ENCODE data around the gene LGALS9. TPM values are rescaled to one million over a fixed set of nuclear protein-coding genes. Genes with fewer than 3 reads are reported as not detected.
"Not testable (repeated sequence)": the region's sequence is repeated elsewhere in the genome, so short reads cannot be mapped to it uniquely, and the experiment has no call there.

The LGALS9 gene
- total RNA-seq, 1 experiment from 2014 or later, result 0.31 TPM

DNA sequence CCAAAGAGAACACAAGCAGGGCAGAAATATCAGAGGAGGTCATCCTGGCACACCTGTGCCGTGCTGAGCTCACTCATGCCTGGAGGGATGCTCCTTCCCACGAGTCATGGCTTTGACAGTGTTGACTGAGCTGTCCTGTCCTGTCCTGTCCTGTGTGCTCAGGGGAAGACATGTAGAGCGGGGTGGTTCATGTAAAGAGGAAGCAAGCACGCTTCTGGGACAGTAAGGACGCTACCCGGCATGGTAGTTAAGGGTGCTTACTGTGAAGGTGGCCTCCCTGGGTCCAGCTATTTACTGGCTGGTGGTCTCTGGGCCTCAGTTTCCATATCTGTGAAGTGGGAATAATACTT lies 398 bp downstream of the LGALS9 start:
- DNase-seq, result no peak
- no peaks in the 10 kb centered on the region for H3K27me3 ChIP-seq (ENCODE audit: control insufficient read depth, insufficient read depth, low read length)
- no peak overlapping the region for H3K4me3 ChIP-seq (ENCODE audit: insufficient read depth, low read depth, low read length)
- no peaks in the 10 kb centered on the region for H3K36me3 ChIP-seq (replicated peaks; ENCODE audit: control insufficient read depth, insufficient read depth, low read length)

DNA sequence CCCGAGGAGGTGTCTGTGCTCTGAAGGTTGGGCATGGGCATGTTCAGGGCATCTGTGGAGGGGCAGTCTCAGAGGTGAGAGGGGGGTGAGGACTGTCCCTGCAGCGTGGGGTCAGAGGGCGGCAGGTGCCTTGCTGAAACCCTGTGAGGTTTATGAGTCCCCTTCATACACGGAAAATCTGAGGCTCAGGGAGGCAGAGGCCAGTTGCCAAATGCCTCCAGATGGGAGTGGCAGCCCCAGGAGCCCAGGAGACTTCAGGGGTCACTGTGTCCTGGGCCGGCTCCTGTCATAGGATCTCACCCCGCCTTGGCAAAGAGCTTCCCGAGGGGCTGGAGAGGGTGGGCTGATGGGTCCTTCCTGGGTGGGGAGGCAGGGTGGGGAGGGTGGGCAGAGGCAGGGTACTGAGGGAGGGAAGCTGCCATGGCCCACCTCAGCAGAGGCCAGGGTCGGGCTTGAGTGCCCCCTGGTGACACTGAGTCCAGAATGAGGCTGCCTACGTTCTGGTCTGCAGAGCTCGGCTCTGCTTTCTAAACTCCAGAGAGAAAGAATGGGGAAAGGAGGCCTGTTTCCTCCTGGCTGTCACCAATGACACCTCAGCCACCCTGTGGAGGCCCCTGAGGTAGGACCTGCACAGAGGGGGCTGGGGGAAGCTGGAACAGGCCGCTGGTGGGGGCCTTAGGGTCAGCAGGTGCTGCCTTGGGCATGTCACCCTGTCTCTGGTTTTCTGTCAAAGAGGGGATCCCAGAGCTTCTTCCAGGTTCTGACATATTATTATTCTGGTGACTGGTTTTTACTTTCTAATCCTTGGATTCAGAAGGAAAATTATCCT lies 1.1 kb downstream of the LGALS9 start:
- Histone ChIP-seq H3K36me3 (replicated peaks; ENCODE audit: control insufficient read depth, insufficient read depth, low read length) (no peaks in the 10 kb centered on the region), H3K4me3 (ENCODE audit: insufficient read depth, low read depth, low read length) (no peak overlapping the region), H3K27me3 (ENCODE audit: control insufficient read depth, insufficient read depth, low read length) (no peaks in the 10 kb centered on the region)
- peak; percentile 66 for DNase-seq

DNA sequence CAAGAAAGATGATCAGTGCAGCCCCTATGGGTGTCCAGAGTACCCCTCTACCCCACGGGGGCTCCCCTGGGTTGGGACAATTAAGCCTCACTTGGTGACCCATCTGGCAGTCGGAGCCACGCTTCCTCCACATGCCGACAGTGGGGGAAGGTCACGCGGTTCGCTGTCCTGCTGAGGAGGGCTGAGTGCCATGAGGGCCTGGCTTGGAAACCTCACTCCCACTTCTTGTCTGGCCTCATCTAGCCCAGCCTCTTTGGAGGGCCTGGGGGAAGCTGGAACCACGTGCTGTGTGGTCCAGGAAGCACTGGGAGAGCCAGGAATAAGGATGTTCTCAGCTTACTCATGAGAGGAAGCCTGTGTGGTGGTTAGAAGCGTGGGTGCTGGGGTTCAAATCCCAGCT lies 1.8 kb downstream of the LGALS9 start:
- DNase-seq; H3K4me3 ChIP-seq (ENCODE audit: insufficient read depth, low read depth, low read length); H3K27me3 ChIP-seq (ENCODE audit: control insufficient read depth, insufficient read depth, low read length); H3K36me3 ChIP-seq (replicated peaks; ENCODE audit: control insufficient read depth, insufficient read depth, low read length): not testable (repeated sequence)

DNA sequence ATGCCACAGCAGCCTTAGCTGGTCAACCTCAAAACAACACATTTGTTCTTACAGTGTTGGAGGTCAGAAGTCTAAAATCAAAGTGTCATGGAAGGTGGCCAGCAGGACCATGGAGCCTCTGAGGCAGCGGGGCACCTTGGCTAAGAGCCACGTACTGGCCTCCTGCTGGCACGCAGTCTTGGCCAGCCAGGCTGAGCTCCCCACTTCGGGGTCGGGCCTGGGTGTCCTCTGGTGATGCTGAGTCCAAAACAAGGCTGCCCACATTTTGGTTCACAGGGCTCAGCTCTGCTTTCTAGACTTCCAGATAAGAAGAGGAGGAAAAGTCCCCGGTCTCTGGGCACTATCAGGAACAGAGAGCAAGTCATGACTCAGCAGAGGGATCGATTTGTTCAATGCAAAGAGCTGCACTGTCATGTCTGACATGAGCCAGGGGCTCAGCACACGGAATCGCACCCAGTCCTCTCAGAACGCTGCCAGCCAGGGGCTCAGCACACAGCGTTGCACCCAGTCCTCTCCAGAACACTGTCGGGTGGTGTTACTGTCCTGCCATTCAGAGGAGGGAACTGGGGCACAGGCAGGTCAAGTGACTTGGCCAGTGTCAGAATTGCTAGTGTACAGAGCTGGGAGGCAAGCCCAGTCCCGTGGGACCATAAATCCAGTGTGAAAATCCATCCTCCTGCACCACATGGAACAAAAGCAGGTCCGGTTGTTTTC lies 2.5 kb downstream of the LGALS9 start:
- H3K4me3 ChIP-seq (ENCODE audit: insufficient read depth, low read depth, low read length), result no peak overlapping the region
- H3K27me3 ChIP-seq (ENCODE audit: control insufficient read depth, insufficient read depth, low read length), result no peaks in the 10 kb centered on the region
- no peak for DNase-seq
- no peaks in the 10 kb centered on the region for H3K36me3 ChIP-seq (replicated peaks; ENCODE audit: control insufficient read depth, insufficient read depth, low read length)

DNA sequence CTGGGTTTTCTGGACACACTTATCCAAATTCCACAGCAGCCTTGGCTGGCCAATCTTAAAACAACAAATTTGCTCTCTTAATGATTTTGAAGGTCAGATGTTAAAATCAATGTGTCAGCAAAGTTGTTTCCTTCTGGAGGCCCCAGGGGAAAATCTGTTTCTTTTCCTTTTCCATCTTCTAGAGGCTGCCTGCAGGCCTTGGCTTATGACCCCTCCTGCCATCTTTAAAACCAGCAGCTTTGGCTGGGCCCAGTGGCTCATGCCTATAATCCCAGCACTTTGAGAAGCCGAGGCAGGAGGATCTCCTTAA lies 3.0 kb downstream of the LGALS9 start:
- H3K27me3 ChIP-seq (ENCODE audit: control insufficient read depth, insufficient read depth, low read length), result no peaks in the 10 kb centered on the region
- no peak for DNase-seq
- H3K4me3 ChIP-seq (ENCODE audit: insufficient read depth, low read depth, low read length), result no peak overlapping the region
- H3K36me3 ChIP-seq (replicated peaks; ENCODE audit: control insufficient read depth, insufficient read depth, low read length), result no peaks in the 10 kb centered on the region

DNA sequence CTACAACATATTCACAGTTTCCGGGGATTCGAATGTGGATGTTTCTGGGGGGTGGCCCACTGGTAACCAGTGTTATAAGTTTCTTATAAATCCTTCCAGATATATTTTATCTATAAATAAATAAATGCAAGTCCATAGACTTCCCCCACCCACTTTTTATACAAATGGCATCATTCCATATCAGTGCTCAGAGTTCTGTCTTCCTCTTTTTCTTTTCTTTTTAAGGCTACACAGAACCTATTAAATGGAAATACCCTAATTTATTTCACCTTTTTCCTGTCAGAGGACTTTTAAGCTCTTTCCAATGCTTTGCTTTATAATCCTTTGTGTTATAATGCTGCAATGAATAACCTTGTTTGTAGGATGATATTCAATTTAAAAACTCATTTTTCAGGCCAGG lies 3.8 kb downstream of the LGALS9 start:
- Histone ChIP-seq H3K4me3 (ENCODE audit: insufficient read depth, low read depth, low read length) (no peak overlapping the region), H3K27me3 (ENCODE audit: control insufficient read depth, insufficient read depth, low read length) (no peaks in the 10 kb centered on the region), H3K36me3 (replicated peaks; ENCODE audit: control insufficient read depth, insufficient read depth, low read length) (no peaks in the 10 kb centered on the region)
- no peak for DNase-seq

DNA sequence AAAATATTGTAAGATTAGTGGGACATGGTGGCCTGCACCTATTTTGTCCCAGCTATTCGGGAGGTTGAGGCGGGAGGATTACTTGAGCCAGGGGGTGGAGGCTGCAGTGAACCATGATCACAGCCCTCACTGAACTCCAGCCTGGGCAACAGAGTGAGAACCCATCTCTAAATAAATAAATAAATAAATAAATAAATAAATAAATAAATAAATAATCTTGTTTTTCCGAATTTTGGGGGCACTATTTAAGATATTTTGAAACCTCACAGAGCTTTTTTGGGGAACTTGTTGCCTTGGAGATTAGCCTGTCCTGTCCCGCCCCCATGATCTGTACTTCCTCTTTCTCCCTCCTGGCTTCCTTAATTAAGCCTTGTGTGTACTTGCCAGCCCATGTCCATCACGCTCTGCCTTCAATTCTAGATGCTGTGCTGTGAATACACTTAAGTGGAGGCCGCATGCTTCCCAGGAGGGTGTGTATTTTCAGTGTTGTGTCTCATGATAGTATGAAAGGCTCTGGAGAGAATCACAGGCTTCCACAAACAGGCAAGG lies 4.4 kb downstream of the LGALS9 start:
- Histone ChIP-seq H3K4me3 (ENCODE audit: insufficient read depth, low read depth, low read length) (no peak overlapping the region), H3K27me3 (ENCODE audit: control insufficient read depth, insufficient read depth, low read length) (no peaks in the 10 kb centered on the region), H3K36me3 (replicated peaks; ENCODE audit: control insufficient read depth, insufficient read depth, low read length) (no peaks in the 10 kb centered on the region)
- no peak for DNase-seq

DNA sequence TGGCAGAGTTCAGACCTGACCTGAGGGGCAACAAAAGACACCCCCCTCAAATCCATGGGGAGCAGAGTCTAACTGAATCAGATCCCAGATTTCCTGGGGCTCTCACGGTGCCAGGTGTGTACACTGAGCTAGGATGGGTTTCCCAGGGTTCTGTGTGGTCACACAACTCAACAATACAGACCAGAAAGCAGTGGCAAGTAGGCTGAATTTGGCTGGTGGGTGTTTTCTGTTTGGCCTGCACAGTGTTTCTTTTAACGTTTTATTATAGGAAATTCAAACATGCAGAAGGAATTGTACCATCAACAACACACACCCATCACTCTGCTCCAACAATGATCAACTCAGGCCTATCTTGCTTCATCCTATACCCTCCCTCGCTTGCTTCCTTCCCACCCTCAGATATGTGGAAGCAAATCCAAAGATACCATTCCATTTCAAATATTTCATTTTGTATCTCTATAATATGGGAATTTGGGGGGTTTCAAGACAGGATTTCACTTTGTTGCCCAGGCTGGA lies 5.1 kb downstream of the LGALS9 start:
- DNase-seq; H3K36me3 ChIP-seq (replicated peaks; ENCODE audit: control insufficient read depth, insufficient read depth, low read length); H3K4me3 ChIP-seq (ENCODE audit: insufficient read depth, low read depth, low read length); H3K27me3 ChIP-seq (ENCODE audit: control insufficient read depth, insufficient read depth, low read length): not testable (repeated sequence)

DNA sequence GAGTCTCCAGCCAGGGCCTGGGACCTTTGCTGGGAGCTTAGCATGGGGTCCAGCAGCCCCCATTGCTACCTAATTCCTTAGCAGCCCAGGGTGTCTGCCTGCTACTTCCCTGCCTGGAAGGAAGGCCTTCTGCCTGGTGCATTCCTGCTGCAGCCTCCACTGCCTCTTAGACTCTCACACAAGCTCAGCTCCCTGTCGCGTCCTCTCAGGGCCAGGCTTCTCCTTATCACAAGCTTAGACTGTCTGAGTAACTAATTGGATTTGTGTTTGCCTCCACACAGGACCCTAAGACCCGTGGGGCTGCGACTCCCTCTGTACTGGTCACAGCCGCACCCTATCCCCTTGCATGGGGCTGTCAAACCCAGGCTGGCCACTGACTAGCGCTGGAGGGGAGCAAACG lies 6.8 kb downstream of the LGALS9 start:
- not testable (repeated sequence) for H3K36me3 ChIP-seq (replicated peaks; ENCODE audit: control insufficient read depth, insufficient read depth, low read length); DNase-seq; H3K4me3 ChIP-seq (ENCODE audit: insufficient read depth, low read depth, low read length); H3K27me3 ChIP-seq (ENCODE audit: control insufficient read depth, insufficient read depth, low read length)

DNA sequence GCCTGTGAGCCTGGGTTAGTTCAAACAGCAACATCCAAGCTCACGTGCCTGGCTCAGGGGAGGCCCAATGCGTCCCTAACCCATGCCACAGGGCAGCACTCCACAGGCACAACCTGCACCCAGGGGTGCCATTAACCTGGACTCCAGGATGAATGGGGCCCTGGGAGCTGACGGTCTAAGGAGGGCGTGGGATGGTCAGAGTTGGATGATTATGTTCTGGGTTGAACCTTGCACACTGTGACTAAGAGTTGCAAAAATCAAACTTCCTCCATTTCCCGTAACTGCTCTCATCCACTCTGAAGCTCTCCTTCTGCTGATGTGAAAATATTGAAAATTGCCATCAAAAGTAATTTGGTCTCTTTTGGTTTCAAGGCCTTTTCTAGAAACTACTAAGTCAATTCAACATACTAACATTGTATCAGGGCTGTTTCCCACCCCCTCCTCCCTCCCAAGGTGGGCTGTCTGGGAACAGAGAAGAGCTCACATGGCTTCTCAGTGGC lies 7.5 kb downstream of the LGALS9 start:
- not testable (repeated sequence) for H3K36me3 ChIP-seq (replicated peaks; ENCODE audit: control insufficient read depth, insufficient read depth, low read length); H3K27me3 ChIP-seq (ENCODE audit: control insufficient read depth, insufficient read depth, low read length); H3K4me3 ChIP-seq (ENCODE audit: insufficient read depth, low read depth, low read length); DNase-seq

DNA sequence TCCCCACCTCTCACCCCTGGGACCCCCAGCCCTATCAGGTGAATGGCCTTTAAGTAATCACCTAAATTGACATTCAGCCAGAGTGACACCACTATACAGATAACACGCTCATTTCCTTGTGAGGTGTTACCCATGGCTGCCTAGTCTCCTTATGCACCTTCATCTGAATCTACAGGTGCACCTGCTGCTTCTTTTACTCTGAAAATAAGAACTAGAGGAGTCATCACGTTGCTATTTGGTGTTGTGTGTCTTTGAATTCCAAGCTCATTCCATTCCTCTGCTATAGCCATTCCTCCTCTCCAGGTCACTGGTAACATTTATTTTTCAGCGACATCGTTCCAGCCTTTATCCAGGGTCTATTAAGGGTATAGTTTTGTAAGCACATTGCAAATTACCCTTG lies 9.8 kb downstream of the LGALS9 start:
- no peak for DNase-seq
- Histone ChIP-seq H3K36me3 (replicated peaks; ENCODE audit: control insufficient read depth, insufficient read depth, low read length) (no peaks in the 10 kb centered on the region), H3K27me3 (ENCODE audit: control insufficient read depth, insufficient read depth, low read length) (no peaks in the 10 kb centered on the region), H3K4me3 (ENCODE audit: insufficient read depth, low read depth, low read length) (no peak overlapping the region)

DNA sequence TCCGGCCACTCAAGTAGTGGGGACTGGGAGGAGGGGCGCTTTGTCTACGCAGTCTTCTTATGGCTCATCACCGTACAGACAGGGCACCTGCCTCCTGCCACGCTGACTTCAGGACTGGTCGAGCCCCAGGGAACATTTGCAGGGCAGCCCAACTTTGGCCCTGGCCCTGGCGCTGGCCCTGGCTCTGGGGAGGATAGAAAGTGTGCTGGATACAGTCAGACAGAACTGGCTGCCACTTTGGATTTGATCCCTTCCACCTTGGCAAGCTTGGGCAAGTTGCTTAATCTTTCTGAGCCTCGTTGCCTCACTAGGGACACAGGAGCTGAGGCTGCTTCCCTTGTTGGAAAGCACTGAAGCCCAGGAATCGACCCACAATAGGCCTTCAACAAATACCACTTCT lies 13.6 kb downstream of the LGALS9 start:
- no peak for DNase-seq
- Histone ChIP-seq H3K4me3 (ENCODE audit: insufficient read depth, low read depth, low read length) (no peak overlapping the region), H3K36me3 (replicated peaks; ENCODE audit: control insufficient read depth, insufficient read depth, low read length) (no peaks in the 10 kb centered on the region), H3K27me3 (ENCODE audit: control insufficient read depth, insufficient read depth, low read length) (no peaks in the 10 kb centered on the region)

DNA sequence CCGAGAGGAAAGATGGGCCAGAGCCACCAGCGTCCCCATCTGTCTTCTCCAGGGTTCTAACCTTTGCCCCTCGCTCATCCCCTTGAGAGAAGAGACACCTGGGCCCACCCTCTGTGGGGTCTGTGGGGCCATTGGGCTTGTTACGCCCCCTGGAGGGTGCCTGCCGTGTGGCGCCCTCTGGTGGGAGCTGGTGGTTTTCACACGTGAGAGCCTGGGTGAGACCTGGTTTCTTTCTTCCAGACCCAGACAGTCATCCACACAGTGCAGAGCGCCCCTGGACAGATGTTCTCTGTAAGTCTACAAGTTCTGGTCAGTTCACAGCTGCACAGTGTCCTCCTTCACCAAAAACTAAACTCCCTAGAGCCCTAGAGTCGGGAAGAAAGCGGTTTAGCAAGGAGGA lies 14.6 kb downstream of the LGALS9 start:
- not testable (repeated sequence) for H3K4me3 ChIP-seq (ENCODE audit: insufficient read depth, low read depth, low read length); H3K36me3 ChIP-seq (replicated peaks; ENCODE audit: control insufficient read depth, insufficient read depth, low read length); H3K27me3 ChIP-seq (ENCODE audit: control insufficient read depth, insufficient read depth, low read length); DNase-seq

DNA sequence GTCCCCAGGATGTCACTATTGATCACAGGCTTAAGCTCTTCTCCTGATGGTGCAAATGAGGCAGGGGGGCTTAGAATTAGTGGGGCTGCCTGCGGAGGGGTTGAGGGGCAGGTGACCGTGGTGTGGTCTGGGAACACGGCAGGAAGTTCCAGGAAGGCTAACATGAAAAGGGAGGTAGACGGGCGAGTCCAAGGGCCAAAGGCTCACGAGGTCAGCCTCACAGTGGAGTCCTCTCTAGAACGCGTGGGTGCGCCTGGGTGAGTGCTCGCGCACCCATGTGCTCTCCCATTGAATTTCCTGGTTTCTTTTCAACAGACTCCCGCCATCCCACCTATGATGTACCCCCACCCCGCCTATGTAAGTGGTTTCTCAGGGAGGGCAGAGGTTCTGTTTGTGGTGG lies 15.2 kb downstream of the LGALS9 start:
- no peak for DNase-seq
- Histone ChIP-seq H3K36me3 (replicated peaks; ENCODE audit: control insufficient read depth, insufficient read depth, low read length) (no peaks in the 10 kb centered on the region), H3K4me3 (ENCODE audit: insufficient read depth, low read depth, low read length) (no peak overlapping the region), H3K27me3 (ENCODE audit: control insufficient read depth, insufficient read depth, low read length) (no peaks in the 10 kb centered on the region)

DNA sequence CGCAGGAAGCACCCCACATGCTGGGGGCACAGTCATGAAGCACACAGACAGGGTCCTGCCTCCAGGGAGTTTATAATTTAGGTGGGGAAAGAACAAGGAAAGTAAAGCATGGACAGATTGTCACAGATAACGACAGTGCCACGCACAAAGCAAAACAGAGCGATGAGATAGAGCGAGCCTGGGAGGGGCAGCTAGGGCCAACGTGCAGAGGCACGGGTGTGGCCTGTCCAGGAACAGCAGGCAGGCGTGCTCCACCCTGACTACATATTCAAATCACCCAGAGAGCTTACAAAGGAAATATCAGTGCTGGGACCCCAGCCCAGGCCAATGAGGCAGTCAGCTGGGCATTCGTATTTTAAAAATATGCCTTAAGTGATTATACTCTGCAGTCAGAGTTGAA lies 16.8 kb downstream of the LGALS9 start:
- H3K4me3 ChIP-seq (ENCODE audit: insufficient read depth, low read depth, low read length), result no peak overlapping the region
- DNase-seq, result no peak
- H3K27me3 ChIP-seq (ENCODE audit: control insufficient read depth, insufficient read depth, low read length), result no peaks in the 10 kb centered on the region
- H3K36me3 ChIP-seq (replicated peaks; ENCODE audit: control insufficient read depth, insufficient read depth, low read length), result no peaks in the 10 kb centered on the region
